HG02623 (cell line): ENCODE measurements around the gene DHRS7.

Experiments used
- ATAC-seq: cut with Tn5 transposase; IDR thresholded peaks from one replicate; pipeline ENCODE4 v1.9.1; 2021; ENCODE audit warnings: moderate library complexity; ENCODE audit not compliant: unreplicated experiment

The DHRS7 gene

GRCh38 chr14:60184905-60185555 lies 19.8 kb upstream of the DHRS7 start:
- ATAC-seq, result no peak

DNA sequence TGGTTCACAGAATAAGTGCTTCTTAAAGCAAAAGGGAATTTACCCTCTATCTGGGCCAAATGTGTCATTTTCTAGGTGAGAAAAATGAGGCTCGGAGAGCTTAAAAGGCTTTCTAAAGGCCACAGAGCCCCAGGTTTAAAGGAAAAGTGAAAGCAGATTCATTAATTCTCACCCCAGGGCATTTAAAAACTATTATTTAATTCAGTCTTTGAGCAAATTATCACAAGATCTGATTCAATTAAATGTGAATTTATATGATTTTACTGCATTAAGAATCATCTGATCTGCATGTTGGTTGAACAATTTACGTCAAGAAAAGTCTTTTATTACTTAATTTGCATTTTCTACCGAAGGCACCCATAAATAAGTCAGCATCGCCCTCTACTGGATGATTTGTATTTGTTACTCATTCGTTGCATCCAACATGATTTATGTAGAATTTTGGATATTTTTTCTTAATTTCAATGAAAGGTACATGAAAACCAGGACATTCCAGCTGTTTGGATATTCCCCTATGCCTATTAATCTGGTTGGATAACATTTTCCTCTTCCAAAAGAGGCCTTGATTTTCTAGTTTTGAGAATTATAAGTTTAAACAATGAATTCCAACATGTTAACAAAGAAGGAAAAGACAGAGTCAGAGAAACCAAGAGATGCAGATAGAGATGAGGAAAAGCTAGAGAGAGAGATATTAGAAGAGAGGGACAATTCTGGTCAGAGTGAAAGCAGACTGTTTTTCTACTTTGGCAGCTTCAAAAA lies 19.1 kb upstream of the DHRS7 start:
- ATAC-seq, result peak; percentile 27

DNA sequence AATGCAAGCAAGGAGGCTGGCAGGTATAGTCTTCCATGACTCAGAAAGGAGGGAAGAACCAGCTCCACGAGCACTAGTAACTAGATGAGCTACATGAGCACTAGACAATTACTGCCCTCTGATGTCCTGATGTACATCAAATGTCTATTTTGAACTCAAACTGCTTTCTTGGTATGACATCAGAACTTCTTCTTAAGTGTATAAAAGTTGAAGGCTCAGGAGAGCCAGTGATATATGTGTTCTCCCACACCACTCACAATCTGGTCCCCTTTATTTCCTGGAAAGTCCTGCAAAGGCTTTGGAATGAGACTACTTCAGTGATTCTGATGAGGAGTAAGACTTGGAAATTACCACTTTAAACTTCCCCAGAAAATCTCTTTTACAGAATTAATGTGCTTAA lies 18.5 kb upstream of the DHRS7 start:
- ATAC-seq, result peak; percentile 56

GRCh38 chr14:60183138-60183537 lies 17.9 kb upstream of the DHRS7 start:
- no peak for ATAC-seq

DNA sequence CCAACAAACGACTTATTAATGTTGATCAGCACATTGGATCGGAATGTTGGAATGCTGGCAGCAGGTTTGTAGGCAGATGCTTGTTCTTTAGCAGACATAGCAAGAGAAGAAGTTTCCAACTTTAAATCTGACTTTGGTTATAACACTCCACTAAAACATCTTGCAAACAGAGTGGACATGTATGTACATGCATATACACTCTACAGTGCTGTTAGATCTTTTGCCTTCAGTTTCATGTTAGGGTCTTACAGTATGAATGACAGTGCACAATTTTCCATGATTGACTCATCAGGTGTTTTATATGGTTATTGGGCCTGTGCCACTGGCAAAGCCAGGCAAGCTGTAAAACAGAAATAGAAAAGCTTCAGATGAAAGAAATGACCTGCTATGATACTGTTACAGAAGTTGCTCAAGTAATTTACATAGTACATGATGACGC lies 14.3 kb upstream of the DHRS7 start:
- no peak for ATAC-seq

- ATAC-seq, result no peak
These were observed 13.6 kb upstream of the DHRS7 start for GRCh38 chr14:60178820-60179219.

- no peak for ATAC-seq
These were observed 13.0 kb upstream of the DHRS7 start for GRCh38 chr14:60178164-60178563.

DNA sequence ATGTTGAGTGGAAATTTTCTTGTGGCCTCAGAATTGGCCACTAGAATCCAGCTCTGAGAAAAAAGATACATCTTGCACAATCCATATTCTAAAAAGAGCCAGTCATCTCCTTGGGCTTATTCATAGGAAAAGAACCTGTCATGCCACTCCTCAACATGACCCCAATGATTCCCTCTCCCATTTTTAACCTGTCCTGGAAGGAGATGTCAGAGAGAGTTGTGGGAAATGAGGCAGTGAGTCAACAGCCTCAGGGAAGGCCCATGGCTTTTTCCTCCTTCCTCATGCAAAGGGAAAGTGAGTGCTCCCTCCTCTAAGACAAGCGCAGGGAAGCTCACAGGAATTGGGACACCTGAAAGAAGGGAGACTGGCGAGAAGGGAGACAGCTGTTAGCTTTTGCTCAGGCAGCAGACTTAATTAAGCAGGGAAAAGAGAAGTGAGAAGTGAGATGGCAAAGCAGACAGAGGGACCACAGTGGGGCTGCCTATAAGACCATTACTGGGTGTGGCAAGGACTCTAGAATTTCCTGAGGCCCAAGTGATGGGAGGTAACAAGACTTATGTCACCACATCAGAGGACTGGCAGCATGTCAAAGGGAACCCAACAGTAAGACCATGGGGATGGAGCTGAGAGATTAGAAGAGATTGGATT lies 10.2 kb upstream of the DHRS7 start:
- ATAC-seq, result no peak

GRCh38 chr14:60174352-60175254 lies 9.4 kb upstream of the DHRS7 start:
- no peak for ATAC-seq

GRCh38 chr14:60171690-60172089 lies 6.5 kb upstream of the DHRS7 start:
- no peak for ATAC-seq

DNA sequence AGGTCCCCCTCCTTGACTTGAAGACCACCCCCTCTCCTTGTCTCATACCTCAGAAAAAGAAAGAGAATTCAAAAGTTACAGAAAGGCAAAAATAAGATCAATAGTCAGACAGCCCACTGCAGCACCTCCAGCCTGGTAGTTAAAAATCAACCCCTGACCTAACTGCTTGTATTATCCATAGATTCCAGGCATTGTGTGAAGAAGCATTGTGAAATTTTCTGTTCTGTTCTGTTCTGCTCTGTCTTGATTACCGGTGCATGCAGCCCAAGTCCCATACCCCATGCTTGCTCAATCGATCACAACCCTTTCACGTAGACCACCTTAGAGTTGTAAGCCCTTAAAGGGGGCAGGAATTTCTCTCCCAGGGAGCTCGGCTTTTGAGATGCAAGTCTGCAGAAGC lies 5.8 kb upstream of the DHRS7 start:
- no peak for ATAC-seq

DNA sequence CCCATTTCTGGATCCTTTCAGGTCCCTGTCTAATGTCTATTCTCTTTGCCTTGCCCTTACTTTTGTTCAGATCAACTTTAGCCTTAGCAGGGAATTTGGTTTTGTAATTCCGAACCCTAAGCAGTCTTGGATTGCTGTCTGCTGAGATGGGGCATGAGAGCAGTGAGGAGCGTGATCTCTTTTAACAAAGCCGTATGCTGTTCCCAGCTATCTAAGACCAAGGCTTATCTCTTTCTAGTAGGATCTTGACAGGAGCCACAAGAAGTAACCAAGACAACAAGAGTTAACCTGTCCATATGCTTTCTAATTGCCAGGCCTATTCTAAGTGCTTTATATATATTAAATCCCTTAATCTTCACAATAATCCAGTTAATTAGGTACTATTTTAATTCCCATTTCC lies 4.5 kb upstream of the DHRS7 start:
- ATAC-seq, result no peak

GRCh38 chr14:60166142-60166541 lies 944 bp upstream of the DHRS7 start:
- no peak for ATAC-seq

DNA sequence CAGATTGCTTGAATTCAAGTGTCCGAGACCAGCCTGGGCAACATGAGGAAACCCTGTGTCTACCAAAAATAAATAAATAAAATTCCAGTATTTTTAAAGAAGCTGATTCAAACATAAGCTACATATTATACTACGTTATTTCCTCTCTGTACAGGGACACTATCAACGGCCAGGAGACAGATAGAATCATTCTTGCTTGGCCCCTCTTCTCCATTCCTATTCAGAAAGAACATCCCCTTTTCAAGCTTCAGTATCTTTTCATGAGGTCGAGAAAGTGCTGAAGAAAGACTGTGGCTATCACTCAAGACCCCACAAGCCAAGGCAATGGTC lies 314 bp upstream of the DHRS7 start:
- peak; percentile 11 for ATAC-seq

DNA sequence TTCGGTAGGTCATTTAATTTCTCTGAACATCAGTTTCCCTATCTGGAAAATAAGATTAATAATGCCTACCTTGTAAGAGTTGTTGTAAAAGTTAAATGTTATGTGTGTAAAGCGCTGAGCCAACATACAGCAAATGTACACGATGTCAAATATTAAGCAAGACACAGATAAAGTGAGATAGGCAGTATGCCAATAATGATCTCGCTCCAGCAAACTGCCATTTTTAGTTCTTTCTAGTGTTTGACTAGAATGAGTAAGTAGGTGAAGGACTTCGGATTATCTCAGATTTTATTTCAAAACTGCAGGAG lies 840 bp downstream of the DHRS7 start:
- peak; percentile 7 for ATAC-seq

DNA sequence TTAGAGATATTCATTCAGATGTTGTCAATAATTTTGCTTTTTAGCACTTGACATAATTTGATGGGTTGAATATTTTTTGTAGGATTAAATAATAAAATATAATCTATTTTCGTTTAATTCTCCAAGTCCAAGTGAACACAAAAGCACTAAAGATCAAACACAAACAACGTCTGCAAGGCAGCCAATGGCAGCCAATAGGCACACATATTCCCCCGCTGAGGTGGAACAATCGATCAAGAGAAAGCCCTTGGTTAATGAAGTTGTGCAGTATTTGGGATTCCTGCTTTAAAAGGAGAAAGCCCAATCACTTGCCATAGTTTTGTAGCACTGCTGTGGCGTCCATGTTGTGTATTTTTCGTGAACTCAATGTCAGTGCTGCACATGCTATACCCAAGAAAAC lies 1.5 kb downstream of the DHRS7 start:
- no peak for ATAC-seq

DNA sequence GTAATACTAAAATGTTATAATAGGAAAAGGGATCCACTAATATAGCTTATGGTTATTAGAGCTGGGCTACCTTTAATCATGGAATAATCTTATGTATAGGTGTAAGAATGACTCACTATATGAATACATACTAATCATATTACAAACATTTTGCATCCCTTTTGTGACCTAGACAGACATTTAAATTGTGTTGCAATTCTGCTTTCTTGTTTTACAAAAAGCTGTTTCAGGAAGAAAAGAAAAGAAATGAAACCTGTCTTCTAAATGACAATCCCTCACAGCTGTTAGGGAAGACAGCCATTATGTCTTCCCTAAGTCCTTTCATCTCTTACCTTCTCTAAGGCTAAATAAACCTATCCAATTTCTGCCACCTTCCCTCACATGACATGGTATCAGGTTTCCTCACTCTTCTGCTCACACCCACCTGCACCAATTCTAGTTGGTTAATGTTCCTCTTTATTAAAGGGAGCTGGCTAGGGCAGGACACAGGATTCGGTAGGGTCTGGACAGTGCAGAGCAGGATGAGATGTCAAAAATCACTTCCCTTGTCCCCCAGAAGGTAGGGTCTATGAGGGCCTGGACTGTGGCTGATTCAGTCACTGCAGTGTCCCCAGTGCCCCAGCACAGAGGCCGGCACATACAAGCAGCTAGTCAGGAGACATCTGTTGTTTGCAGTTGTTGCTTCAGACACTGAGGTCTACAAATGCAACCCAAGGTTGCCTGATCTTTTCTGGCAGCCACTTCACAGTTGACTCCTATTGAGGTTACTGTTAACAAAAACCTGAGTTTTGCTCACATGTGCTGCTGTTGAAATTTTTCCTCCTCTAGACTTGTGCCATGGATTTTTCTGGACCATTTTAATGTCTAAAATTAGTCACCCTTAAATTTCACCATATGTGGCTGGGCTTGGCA lies 3.7 kb downstream of the DHRS7 start:
- ATAC-seq, result no peak

DNA sequence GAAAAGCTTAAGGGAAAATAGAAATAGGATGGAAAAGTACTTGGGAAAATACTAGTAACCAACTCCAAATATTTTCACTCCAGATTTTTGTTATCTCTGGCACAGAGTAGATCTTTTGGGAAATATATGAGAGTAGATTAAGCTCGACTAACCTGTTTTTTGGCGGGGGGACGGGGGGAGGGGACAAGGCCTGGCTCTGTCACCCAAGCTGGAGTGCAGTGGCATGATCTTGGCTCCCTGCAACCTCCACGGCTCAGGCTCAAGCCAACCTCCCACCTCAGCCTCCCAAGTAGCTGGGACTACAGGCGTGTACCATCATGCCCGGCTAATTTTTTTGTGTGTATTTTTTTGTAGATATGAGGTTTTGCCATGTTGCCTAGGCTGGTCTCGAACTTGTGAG lies 4.8 kb downstream of the DHRS7 start:
- no peak for ATAC-seq

DNA sequence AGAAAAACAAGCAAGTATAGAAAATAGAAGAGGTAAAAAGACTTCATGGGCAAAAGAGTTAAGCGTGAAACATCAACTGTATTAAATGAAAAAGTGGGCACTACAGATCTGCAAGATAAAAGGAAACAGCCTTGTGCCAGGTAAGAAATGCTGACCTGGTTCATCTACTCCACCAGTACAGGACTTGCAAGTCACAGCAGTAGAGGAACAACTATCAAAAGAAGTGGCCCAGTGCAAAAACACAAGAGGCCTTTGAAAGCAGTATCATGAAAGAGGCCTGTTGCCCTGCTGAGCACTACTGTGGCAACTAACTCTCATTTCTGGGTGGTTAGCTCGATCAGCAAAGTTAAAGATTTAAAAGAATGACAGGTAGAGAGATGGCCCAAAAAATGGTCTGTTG lies 10.5 kb downstream of the DHRS7 start:
- no peak for ATAC-seq

DNA sequence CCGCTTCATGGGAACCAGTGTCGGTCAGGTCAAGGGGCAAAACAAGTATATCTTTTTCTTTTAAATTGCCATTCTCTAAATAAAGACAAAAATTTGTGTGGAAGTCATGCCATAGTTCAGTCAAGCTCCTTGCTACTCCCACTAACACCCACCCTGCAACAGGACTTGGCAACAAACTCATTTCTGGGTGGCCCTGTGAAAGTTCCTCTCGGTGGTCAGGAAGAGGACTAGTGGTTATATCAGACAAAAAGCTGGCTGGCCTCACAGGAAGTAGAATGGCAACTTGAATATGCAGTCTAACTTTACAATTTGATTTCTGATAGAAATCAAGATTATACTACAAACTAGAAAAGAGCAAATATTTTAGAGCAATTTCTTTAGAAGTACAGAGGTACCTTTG lies 11.2 kb downstream of the DHRS7 start:
- ATAC-seq, result no peak
